ENCODE data around the gene TRIM45.

GRCh38 chr1:117138561-117138960 lies 17.0 kb upstream of the TRIM45 start:
- TF ChIP-seq POLR2A (IDR thresholded peaks at IDR 0.05; ENCODE audit: low read depth, low read length) (no peak), POLR2AphosphoS5 (IDR thresholded peaks at IDR 0.05; ENCODE audit: low read depth, low read length) (no peak), TAF1 (IDR thresholded peaks at IDR 0.05; ENCODE audit: borderline replicate concordance, low read depth, low read length) (no peak)
